DOHH2 (cell line): Measurements from ENCODE around the gene PPP1R2C.

Experiments used
- CTCF ChIP-seq: fragments of 200-600 bp; sonication (generic); IDR thresholded peaks from one replicate; pipeline ENCODE4 v1.5.1; 2014; ENCODE audit warnings: antibody characterized with exemption, mild to moderate bottlenecking, low read depth, low read length; ENCODE audit not compliant: poor library complexity, severe bottlenecking
- EZH2phosphoT487 ChIP-seq: fragments of 200-600 bp; sonication (generic); IDR thresholded peaks from 2 replicates; pipeline ENCODE4 v1.6.1; 2017; ENCODE audit warnings: borderline replicate concordance, mild to moderate bottlenecking, antibody characterized with exemption, low read length, moderate library complexity, mixed read lengths

- TF ChIP-seq CTCF: no peak
- TF ChIP-seq EZH2phosphoT487: no peak
Observed at GRCh38 chrX:42755815-42756214, 22.1 kb downstream of the PPP1R2C start.
